ENCODE data around the gene SSTR5.

The SSTR5 gene

DNA sequence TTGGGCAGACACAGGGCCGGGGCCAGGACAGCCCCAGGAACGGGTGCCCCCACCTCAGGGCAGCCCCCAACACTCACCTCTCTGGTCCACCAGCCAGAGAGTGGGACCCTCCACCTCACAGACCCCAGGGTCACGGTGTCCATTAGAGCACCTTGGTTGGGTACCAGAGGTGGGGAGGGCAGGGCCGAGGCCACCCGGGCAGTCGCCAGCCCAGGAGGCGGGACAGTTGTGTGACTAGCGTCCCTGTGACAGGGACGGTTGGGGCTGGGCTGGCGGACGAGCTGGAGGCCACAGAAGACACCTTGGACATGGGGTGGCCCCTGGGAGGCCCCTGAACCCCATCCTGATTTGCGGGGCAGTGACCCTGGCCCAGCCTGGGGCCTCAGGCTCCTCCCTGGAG lies 35.2 kb downstream of the SSTR5 start:
- no peak for FAIRE-seq

DNA sequence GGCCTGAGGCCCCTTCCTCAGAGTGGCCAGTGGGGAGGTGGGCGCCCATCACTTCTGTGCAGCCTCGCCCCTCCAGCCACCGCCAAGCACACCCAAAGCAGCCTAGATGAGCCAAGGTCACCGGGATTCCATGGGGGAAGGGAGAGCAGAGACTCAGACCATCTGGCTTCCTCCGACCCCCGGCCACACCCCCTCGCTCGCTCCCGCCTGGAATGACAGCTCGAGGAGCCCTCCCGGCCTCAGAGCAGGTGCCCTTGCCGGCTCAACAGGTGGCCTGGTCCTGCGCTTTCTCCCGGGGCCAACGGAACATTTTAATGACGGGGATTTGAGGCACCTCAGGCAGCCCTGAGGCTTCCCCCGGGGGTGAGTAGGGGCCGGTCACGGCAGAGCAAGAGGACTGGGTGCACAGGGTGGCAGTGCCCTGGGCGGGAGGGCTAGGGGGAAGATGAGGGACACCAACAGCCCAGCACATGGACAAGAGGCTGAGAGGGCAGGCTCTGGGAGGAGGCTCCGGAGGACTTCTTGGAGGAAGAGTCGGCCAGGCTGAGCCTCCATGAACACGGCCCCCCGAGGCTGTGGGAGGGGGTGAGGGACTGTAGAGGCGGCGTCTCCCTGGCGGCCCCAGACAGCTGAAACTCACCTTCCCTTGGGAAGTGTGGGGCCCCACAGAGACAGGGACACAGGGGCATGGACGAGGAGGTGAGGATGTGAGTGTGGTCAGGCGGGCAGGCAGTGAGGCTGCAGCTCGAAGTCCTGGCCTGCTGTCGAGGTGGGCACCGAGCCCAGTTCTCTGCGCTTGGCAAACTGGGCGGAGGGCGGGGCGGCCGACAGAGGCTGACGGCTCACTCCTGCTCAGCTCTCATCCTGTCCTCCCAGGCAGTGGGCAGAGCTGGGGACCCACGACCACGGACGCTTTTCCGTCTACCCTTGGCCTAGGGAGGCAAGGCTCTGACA lies 36.0 kb downstream of the SSTR5 start:
- no peak for FAIRE-seq

DNA sequence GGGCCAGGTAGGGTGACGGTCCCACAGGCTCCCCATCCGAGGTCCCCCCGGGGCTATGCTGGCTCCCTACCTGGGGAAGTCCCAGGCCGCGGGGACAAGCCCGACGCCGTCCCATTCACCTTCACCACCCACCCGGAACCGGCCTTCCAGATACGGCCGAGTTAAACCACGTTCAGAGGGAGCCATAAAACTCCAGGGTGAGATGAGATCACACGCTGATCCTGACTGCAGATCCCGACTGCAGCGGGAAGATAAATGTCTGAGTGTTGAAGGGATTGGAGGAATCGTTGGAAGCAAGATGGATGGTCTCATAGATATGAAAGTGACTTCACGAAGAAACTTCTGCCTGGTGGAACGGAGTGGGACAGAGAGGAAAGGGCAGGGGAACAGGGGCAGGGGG lies 37.1 kb downstream of the SSTR5 start:
- FAIRE-seq = no peak

DNA sequence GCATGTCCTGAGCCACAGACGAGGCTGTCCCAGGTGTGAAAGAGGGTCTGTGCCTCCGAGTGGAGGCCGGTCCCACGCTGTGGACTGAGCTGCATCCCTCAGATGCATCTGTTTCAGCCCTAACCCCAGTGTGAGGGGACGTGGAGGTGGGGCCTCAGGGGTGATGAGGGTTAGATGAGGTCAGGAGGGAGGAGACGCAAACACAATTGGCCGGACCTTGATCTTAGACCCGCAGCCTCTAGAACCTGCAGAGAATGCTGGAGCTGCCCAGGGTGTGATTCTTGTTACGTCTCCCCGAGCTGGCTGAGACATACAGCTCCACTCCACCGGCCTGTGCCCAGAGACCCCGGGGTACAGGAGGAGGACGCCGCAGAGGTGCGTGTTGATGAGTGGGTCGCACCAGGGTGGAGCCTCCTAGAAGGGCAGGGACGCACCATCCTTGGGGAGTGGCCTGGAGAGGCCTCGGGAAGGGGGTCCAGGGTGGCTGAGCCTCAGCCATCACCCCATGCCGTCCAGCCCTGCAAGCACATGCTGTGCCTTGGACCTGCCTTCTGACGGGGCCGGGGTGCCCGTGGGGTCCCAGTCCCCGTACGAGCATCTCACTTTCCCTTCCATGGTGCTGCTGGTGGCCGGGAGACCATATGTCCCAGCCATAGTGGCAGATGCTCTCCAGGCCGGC lies 40.1 kb downstream of the SSTR5 start:
- no peak for FAIRE-seq

DNA sequence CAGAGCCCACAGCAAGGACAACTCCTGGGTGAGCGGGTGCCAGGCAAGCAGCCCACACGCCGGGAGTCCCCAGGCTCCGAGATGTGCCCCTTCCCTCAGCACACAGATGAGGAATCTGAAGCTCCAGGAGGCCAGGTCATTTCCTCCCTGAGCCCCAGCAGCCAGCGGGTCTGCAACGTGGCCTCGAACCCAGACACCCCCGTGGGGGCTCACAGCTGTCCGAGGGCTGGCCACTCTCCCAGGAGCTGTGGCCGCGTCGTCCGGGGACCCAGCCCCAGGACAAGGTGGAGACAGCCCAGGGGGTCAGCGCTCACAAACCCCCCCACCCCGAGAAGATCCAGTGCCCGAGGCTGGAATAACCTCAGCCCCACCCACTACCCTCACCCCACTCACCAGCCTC lies 40.9 kb downstream of the SSTR5 start:
- no peak for FAIRE-seq

DNA sequence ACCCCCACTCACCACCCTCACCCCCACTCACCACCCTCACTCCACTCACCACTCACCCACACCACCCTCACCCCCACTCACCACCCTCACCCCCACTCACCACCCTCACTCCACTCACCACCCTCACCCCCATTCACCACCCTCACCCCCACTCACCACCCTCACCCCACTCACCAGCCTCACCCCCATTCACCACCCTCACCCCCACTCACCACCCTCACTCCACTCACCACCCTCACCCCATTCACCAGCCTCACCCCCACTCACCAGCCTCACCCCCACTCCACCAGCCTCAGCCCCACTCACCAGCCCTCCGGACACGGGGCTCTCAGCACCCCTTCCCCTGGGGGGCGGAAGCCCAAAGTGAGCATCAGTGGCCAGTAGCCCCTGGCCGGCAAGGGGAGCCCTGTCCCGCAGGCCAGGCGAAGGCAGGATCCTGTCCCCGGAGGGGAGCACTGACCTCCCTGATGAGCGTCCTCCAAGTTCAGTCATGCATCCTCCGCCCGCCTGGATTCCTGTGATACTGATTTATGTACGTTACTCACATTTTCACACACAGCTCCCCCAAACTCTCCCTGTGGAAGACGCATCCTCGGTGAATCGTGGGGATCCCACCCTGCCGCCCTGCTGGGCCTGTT lies 41.5 kb downstream of the SSTR5 start:
- FAIRE-seq = no peak

DNA sequence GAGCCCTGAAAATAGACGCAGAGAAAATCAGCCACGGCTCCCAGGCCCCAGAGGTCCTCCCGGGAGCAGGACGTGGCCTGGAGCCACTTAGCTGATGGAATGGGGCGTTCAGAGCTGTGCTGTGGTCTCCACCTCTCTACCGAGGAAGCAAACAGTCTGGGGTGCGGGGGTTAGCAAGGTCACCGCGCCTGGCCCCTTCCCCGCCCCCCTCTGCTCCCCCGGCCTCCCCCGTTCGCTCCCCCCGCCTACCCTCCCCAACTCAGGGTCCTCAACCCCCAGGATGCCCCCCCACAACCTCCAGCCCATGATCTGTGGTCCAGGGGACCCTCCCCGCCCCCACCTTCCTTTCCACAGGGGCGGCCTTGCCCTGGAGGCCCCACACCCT lies 44.1 kb downstream of the SSTR5 start:
- FAIRE-seq = no peak

DNA sequence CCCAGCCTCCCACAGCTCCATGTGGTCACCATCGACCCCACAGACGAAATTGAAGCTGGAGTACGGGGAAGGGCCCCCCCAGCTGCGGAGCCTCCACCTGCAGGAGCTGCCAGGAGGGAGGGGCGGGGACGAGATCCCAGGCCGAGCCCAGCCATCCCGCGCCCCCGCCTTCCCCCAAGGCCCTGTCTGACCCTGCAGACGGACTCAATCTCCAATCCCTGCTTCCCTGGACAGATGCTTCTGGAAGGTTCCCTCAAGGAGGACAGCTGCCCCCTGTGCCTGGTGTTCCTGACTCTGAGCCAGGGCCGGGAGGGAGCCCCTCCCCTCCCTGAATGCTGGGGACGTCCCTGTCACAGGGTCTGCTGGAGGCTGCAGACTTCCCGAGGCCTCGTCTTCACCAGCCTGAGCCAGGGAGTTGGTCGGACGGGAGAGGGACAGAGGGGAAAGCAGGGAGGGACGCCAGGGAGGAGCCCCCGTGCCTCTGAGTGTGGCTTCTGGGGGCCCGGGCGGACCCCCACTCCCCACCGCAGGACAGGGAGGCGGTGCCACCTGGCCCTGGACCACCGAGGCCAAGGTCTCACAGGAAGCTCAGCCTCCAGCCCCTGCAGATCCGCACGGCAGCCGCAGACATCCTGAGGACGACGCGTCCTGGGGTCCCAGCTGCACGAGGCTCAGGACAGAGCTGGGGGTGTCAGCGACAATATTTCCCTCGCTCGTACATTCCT lies 44.8 kb downstream of the SSTR5 start:
- no peak for FAIRE-seq

DNA sequence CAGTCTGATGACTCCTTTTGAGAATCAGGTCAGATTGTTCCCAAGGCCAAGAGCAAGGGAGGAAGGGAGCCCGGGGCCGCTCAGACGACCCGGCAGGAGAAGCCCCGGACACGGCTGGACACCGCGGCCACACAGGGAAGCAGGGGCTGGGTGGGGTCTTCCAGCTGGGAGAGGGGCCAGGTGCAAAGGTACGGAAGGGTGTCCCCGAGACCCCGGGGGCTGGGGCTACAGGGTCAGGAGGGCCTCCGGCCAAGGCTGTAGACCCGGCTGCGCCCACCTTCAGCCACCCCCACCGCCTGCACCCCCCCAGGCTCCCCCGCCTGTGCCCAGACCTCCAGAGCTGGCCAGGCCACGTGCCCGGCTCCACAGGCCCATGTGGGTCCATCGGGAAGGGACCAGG lies 45.4 kb downstream of the SSTR5 start:
- FAIRE-seq = no peak

DNA sequence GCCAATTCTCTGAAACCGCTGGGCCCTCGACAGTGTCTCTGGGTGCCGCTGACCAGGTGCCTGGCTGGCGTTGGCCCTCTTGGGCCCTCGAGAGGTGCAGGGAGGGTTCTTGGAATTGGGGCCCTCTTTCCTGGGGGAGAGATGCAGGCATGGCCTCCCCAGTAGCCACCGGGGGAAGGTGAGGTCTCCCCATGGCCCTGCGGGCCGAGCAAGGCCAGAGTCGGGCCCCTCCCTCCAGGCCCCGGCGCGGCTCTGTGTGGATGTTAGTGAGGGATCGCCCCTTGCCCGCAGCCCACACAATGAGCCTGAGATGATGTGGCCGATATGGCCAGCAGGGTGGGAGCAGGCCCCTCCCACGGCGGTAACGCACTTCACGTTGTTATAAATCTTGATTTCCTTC lies 46.6 kb downstream of the SSTR5 start:
- no peak for FAIRE-seq

DNA sequence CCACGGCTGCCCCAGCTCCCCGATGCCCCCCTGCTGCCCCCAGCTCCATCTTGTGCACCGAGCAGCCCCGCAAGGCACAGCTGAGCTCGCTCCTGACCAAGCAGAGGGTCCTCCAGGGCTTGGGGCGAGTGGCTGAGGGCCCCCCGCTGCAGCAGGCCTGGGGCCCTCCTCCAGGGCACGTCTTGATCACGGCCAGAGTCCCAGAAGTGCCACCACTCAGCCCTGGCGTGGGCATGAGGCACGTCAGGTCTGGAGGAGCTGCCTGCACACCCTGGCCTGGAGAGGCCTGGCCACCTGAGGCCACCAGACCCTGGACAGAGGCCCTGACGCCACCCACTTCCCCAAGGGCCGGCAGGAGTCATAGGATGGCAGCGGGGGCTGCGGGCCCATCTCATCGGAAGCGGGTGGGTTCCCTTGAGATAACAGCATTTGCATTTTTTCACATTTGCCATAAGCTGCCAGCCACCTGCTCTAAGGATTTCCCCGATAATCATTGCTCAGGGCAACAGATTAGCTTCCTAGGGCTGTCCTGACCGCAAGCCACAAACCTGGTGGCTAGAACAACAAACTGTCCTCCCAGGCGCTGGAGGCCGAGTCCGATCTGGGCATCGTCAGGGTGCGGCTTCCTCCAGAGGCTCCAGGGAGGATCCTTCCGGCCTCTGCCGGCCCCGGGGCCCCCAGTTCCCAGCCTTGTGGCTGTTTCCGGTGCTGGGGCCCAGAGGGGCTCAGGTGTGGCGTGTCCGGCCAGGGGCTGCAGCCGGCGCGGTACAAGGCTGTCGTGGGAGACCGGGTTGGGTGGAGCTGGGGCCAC lies 47.4 kb downstream of the SSTR5 start:
- no peak for FAIRE-seq

DNA sequence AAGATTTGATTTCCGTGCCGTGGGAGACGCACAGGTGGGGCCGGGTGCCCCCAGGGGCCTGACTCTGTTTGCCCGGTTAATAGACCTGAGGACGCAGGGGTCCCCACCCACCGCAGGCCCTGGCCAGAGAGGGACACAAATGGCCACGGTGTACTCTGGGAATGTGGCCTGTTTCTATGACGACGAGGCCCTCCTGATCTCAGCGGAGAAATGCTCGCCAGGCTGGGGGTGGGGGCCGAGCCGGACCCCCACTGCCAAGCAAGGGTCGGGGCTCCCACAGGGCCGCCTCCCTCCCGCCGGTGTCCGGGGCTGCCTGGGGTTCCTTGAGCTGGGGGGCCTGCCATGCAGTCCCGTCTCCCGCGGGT lies 48.0 kb downstream of the SSTR5 start:
- no peak for FAIRE-seq

DNA sequence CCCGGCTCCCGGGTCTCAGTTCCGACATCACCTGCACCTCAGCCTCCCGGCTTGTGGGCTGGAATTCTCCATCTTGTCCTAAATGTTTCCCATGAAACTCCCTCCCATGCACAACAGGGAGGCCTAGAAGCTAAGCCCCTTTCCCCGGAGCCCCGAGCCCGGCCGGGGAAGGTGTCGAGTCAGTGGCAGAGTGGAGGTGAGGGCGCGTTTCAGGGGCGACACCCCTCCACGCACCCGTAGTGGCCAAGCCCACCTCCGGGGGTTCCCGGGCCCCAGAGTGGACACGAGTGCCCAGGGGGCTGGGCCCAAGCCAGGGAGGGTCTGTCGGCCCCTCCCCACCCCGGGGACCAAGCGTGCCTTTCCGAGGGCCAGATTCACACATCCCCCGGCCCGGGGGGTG lies 48.5 kb downstream of the SSTR5 start:
- FAIRE-seq = no peak

DNA sequence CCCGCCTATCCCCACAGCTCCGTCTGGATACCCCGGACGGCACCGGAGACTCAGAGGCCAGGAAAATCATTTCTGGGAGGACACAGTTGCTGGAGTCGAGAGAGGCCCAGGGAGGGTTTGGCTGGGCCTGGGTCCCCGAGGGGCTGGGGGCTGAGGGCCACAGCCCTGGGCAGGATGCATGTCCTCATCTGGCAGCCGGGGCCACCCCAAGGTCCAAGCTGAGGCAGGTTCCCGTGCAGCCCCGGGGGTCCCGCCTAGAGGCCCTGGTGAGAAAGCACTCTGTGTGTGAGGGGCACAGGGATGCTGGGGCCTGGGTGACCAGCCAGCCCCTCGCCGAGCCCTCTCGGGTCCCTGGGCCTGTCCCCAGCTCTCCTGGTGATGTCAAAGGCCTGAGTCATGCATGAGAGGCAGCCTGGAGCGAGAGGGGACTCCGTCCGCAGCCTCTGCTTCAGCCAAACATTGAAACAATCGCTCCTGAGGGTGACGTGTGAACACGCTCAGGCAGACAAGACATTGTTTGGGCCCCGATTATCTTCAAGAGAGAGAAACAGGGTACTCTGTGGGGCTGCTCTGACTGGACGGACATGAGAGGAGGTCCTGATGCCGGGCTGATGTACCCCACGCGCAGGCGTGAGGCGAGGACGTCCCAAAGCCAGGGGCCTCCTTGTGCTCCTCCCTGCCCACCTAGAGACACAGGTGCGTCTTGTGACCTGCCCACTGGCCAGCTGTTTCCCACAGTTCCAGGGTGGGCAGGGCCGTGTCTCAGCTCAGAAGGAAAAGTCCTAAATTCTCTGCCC lies 49.3 kb downstream of the SSTR5 start:
- no peak for FAIRE-seq

DNA sequence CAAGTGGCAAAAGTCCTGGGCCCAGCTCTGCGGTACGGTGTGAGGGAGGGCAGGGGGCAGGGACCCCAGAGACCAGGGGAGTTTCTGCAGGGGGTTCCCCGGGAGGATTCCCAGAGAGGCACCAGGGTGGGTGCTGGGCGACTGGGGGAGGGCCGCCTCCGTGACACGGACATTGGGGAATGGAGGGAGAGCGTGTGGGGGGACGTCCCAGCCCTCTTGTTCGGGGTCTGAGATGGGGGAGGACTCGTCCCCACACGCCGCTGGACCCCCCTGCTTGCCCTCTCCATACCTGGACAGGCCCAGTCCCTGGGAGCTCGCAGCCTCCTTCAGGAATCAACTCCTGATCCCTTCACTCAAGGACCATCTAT lies 49.8 kb downstream of the SSTR5 start:
- no peak for FAIRE-seq

DNA sequence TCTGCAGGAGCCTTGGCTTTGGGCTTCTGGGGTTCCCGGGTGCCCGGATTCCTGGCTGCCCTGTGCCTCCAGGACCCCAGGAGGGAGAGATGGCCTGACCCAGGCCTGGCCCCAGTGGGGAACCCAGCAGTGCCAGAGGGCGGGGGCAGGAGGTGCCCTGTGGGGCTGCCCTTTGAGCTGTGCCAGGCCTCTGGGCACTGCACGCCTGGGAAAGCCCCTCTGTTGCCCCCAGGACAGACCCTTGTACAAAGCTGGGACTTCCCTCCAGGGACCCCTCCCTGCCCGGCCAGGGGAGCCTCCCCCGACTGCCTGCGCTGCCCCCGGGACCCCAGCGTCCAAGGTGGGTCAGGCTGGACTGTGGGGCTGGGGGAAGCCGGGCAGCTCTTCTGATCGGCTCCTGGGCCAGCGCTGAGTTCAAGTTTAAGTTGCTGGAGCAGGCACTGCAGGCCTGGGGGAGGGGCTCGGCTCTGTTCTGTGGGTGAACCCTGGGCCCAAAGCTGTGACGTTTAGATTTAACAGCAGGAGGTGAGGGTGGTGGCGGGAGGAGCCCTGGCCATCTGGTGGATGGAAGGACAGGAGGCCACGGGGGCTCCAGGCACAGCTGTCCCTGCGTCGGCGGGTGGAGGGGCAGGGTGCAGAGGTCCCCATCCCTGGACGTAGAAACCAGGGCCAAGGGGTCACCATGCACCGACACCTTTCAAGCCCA lies 51.1 kb downstream of the SSTR5 start:
- no peak for FAIRE-seq

DNA sequence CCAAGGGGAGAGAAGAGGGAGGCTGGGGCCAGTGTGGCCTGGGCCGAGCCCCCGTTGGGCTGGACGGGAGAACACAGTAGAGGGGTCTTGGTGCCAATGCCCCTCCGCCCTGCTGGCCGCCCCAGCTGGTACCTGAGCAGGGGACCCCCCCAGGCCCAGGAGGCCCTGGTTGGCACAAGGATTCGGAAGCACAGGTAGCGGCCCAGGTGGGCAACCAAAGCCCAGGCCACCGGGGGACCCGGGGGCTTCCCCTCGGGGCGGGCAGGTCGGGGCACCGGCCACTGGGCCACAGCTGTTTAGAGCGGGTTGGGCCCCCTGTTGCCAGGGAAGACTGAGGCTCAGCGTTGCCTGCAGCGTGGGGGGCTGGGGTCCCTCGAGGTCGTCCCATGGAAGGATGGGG lies 51.7 kb downstream of the SSTR5 start:
- FAIRE-seq = no peak

DNA sequence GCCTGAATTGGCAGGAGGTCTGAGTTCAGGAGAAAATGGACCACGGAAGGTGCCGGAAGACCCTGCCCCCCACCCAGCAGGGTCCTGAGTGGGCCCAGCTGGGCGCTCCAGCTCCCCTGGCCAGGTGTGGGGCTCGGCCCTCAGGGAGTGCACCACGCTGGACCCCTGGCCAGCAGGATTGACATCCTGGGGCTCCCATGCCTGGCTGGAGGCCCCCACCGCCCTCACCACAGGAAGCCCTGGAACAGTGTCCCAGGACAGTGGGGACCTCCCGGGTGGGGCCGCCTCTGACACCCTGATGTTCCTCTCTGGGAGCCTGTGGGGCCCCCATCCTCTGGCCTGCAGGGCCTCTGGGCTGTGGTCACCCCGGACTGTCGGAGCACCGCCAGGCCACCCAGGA lies 52.2 kb downstream of the SSTR5 start:
- FAIRE-seq = no peak

DNA sequence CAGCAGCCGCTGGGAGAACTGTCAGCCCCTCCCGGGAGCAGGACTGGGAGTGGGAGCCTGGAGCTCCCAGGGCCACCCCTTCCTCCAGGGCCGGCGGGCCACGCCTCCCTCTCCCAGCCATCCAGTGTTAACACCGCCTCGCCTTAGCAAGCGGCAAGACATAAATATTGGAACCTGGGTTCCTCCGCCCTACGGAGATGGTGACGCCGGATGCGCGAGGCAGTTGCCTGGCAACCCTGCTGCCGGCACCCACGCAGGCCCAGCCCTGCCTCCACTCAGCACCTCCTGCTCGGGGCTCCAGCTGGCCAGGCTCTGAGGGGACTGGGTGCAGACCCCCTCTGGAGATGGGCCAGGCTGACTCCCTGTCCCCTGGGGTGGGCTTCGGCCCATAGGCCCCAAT lies 52.9 kb downstream of the SSTR5 start:
- FAIRE-seq = peak; percentile 89

DNA sequence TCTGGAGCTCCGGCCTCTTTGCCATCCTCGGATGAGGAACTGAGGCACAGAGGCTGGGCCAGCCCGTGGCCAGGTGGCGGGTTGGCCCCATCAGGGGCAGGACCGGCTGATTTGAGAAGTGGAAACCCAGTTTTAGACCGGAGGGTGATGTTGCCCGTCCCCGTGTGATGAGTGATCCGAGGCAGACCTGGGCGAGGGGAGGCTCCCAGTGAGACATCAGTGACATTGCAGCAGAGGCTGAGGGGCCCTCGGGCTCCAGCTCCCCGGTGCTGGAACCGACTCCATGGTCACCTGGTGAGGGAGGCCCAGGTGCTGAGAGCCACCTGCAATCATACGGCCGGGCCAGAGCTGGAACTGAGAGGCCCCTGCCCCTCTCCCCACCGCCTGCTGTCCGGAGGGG lies 53.5 kb downstream of the SSTR5 start:
- FAIRE-seq = no peak

DNA sequence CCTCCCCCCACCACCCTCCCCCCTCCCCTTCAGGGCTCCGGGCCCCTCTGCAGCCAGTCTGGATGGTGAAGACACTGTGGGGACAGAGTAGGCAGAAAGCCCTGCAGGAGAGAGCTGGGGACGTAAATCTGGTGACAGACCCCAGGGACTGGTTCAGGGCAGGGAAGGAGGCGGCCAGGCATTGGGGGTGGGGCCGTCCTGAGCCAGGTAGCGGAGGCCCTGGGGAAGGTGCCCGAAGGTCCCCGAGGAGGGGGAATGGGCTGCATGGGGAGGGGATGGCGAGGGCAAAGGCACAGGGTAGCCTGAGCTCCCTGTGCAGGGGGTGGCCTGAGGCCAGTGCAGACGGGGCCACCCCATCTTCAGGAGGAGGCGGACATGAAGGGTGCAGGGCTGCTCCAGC lies 54.0 kb downstream of the SSTR5 start:
- FAIRE-seq = no peak
